ENCODE results near the gene VPS37C.

VPS37C gene

GRCh38 chr11:61157743-61158142 lies 3.5 kb downstream of the VPS37C start:
- in situ Hi-C loops (cut with MboI; ENCODE audit: low sequenced_read_pairs), result no loop called here

GRCh38 chr11:61155741-61156140 lies 5.5 kb downstream of the VPS37C start:
- in situ Hi-C loops (cut with MboI; ENCODE audit: low sequenced_read_pairs), result no loop called here

- in situ Hi-C loops (cut with MboI; ENCODE audit: low sequenced_read_pairs), result no loop called here
These were observed 5.9 kb downstream of the VPS37C start for GRCh38 chr11:61155312-61155711.

- in situ Hi-C loops (cut with MboI; ENCODE audit: low sequenced_read_pairs), result no loop called here
These were observed 6.7 kb downstream of the VPS37C start for GRCh38 chr11:61154528-61154927.

- in situ Hi-C loops (cut with MboI; ENCODE audit: low sequenced_read_pairs), result no loop called here
These were observed 7.6 kb downstream of the VPS37C start for GRCh38 chr11:61153593-61154095.

GRCh38 chr11:61152816-61153592 lies 8.2 kb downstream of the VPS37C start:
- in situ Hi-C loops (cut with MboI; ENCODE audit: low sequenced_read_pairs), result no loop called here

- in situ Hi-C loops (cut with MboI; ENCODE audit: low sequenced_read_pairs), result no loop called here
These were observed 9.5 kb downstream of the VPS37C start for GRCh38 chr11:61151545-61152252.

GRCh38 chr11:61150706-61151544 lies 10.3 kb downstream of the VPS37C start:
- in situ Hi-C loops (cut with MboI; ENCODE audit: low sequenced_read_pairs), result no loop called here

- in situ Hi-C loops (cut with MboI; ENCODE audit: low sequenced_read_pairs), result no loop called here
These were observed 11.3 kb downstream of the VPS37C start for GRCh38 chr11:61149624-61150615.

GRCh38 chr11:61147791-61148620 lies 13.2 kb downstream of the VPS37C start:
- in situ Hi-C loops (cut with MboI; ENCODE audit: low sequenced_read_pairs), result no loop called here

GRCh38 chr11:61147271-61147670 lies 14.0 kb downstream of the VPS37C start:
- in situ Hi-C loops (cut with MboI; ENCODE audit: low sequenced_read_pairs), result no loop called here

GRCh38 chr11:61146416-61146815 lies 14.8 kb downstream of the VPS37C start:
- in situ Hi-C loops (cut with MboI; ENCODE audit: low sequenced_read_pairs), result no loop called here

- in situ Hi-C loops (cut with MboI; ENCODE audit: low sequenced_read_pairs), result no loop called here
These were observed 15.8 kb downstream of the VPS37C start for GRCh38 chr11:61145228-61146005.

GRCh38 chr11:61144511-61145179 lies 16.6 kb downstream of the VPS37C start:
- in situ Hi-C loops (cut with MboI; ENCODE audit: low sequenced_read_pairs), result no loop called here

- in situ Hi-C loops (cut with MboI; ENCODE audit: low sequenced_read_pairs), result no loop called here
These were observed 18.8 kb downstream of the VPS37C start for GRCh38 chr11:61142424-61142823.

GRCh38 chr11:61141601-61142028 lies 19.6 kb downstream of the VPS37C start:
- in situ Hi-C loops (cut with MboI; ENCODE audit: low sequenced_read_pairs), result no loop called here

- in situ Hi-C loops (cut with MboI; ENCODE audit: low sequenced_read_pairs), result no loop called here
These were observed 20.8 kb downstream of the VPS37C start for GRCh38 chr11:61140416-61140815.

- in situ Hi-C loops (cut with MboI; ENCODE audit: low sequenced_read_pairs), result no loop called here
These were observed 21.8 kb downstream of the VPS37C start for GRCh38 chr11:61139387-61139786.
